Measurements from ENCODE around the gene DNM2.
A peak's percentile ranks its signal among the peaks of the same experiment; 100 is the strongest.

Gene DNM2

DNA sequence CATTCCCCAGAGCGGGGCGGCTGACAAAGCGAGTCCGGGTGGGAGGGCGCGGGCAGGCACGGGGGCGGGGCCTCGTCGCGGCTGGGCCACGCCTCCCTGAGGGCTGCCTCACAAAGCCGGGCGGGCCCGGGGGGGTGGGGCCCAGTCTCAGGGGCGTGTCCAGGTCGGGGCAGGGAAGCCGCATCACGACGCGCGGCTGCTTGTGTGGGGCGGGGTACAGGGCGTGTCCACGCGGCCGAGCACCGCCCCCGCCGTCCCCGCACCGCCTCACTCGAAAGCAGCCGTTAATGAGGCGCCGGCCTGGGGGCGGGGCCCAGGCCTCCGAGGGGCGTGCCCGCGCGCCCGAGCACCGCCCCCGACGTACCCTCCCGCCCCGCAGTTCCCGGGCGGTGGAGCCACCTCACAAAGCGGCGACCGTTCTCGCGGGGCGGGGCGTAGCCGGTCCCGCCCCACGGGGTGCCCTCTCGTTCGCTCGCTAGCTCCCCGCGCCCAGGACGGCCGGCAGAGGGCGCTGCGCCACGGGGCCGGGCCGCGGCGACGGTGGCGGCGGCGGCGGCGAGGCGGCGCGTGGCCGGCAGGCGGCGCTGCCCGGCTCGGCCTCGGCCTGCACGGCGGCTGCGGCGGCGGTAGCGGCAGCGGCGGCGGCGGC lies 153.2 kb downstream of the DNM2 start, which contains the start of gene CARM1 (continued):
- TF ChIP-seq GLI2 (tag by site-specific recombination; IDR thresholded peaks at IDR 0.05; ENCODE audit: borderline replicate concordance, low read depth) = no peak
- peak; percentile 94; the same call in 1 of the 2 replicates for TF ChIP-seq KLF8 (tag by site-specific recombination; IDR thresholded peaks at IDR 0.05)
- TF ChIP-seq, protein P1, sequence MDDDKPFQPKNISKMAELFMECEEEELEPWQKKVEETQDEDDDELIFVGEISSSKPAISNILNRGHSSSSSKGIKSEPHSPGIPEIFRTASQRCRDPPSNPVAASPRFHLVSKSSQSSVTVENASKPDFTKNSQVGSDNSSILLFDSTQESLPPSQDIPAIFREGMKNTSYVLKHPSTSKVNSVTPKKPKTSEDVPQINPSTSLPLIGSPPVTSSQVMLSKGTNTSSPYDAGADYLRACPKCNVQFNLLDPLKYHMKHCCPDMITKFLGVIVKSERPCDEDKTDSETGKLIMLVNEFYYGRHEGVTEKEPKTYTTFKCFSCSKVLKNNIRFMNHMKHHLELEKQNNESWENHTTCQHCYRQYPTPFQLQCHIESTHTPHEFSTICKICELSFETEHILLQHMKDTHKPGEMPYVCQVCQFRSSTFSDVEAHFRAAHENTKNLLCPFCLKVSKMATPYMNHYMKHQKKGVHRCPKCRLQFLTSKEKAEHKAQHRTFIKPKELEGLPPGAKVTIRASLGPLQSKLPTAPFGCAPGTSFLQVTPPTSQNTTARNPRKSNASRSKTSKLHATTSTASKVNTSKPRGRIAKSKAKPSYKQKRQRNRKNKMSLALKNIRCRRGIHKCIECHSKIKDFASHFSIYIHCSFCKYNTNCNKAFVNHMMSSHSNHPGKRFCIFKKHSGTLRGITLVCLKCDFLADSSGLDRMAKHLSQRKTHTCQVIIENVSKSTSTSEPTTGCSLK (tag by site-specific recombination; IDR thresholded peaks at IDR 0.05) = no peak
- TF ChIP-seq ZNF585B (tag by site-specific recombination; IDR thresholded peaks at IDR 0.05) = no peak
- no peak for TF ChIP-seq ZNF610 (tag by site-specific recombination; IDR thresholded peaks at IDR 0.05; ENCODE audit: borderline replicate concordance)
- TF ChIP-seq KLF9 (tag by site-specific recombination; IDR thresholded peaks at IDR 0.05; ENCODE audit: low read depth) = peak; percentile 96
- no peak for TF ChIP-seq ZNF202 (tag by site-specific recombination; IDR thresholded peaks at IDR 0.05; ENCODE audit: borderline replicate concordance)
- peak; percentile 90 for TF ChIP-seq SP3 (tag by site-specific recombination; IDR thresholded peaks at IDR 0.05)
- TF ChIP-seq YY2 (tag by site-specific recombination; IDR thresholded peaks at IDR 0.05) = no peak
- no peak for TF ChIP-seq HOXA7 (CRISPR knock-in tag; IDR thresholded peaks at IDR 0.05; ENCODE audit: borderline replicate concordance)
- no peak for TF ChIP-seq ZNF2 (tag by site-specific recombination; IDR thresholded peaks at IDR 0.05)
- TF ChIP-seq ZNF677 (tag by site-specific recombination; IDR thresholded peaks at IDR 0.05) = no peak
- no peak for TF ChIP-seq ZNF654 (tag by site-specific recombination; IDR thresholded peaks at IDR 0.05; ENCODE audit: low read depth)
- no peak for TF ChIP-seq WT1 (tag by site-specific recombination; IDR thresholded peaks at IDR 0.05)
- peak; percentile 67 for TF ChIP-seq SP2 (tag by site-specific recombination; IDR thresholded peaks at IDR 0.05)
- peak; percentile 86 for TF ChIP-seq ZNF660 (tag by site-specific recombination; IDR thresholded peaks at IDR 0.05)
- TF ChIP-seq, protein P2, sequence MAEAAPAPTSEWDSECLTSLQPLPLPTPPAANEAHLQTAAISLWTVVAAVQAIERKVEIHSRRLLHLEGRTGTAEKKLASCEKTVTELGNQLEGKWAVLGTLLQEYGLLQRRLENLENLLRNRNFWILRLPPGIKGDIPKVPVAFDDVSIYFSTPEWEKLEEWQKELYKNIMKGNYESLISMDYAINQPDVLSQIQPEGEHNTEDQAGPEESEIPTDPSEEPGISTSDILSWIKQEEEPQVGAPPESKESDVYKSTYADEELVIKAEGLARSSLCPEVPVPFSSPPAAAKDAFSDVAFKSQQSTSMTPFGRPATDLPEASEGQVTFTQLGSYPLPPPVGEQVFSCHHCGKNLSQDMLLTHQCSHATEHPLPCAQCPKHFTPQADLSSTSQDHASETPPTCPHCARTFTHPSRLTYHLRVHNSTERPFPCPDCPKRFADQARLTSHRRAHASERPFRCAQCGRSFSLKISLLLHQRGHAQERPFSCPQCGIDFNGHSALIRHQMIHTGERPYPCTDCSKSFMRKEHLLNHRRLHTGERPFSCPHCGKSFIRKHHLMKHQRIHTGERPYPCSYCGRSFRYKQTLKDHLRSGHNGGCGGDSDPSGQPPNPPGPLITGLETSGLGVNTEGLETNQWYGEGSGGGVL (tag by site-specific recombination; IDR thresholded peaks at IDR 0.05) = no peak
- TF ChIP-seq, protein P3, sequence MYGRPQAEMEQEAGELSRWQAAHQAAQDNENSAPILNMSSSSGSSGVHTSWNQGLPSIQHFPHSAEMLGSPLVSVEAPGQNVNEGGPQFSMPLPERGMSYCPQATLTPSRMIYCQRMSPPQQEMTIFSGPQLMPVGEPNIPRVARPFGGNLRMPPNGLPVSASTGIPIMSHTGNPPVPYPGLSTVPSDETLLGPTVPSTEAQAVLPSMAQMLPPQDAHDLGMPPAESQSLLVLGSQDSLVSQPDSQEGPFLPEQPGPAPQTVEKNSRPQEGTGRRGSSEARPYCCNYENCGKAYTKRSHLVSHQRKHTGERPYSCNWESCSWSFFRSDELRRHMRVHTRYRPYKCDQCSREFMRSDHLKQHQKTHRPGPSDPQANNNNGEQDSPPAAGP (tag by site-specific recombination; IDR thresholded peaks at IDR 0.05) = no peak
- no peak for TF ChIP-seq BCL11A (tag by site-specific recombination; IDR thresholded peaks at IDR 0.05; ENCODE audit: low read depth)

DNA sequence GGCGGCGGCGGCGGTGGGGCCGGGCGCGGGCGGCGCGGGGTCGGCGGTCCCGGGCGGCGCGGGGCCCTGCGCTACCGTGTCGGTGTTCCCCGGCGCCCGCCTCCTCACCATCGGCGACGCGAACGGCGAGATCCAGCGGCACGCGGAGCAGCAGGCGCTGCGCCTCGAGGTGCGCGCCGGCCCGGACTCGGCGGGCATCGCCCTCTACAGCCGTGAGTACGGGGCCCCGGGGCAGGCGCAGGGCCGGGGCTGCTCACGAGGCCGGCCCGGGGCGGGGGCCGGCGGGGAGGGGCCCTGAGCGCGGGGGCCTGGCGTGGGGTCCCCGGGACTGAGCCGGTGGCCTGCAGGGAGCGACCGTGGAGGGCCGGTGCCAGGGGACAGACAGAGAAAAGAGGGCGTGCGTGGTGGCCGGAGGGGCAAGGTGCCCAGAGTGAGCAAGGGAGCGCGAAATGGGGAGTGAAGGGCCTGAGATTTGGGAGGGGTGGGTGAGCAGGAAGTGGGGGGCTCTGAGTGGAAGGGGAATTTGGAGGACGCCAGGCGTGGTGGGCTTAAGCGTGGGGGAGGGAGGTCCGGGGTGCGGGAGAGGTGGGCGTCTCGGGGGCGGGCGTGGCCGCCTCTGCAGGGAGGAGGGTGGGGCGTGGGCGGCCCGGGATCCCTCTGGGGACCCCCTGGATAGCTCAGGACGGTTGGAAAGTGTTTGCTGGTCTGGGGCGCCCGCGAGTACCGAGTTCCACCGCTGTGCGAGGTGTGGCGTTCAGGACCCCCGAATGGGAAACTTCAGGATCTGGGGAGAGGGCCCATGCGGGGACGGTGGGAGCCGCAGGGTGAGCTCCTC lies 154.0 kb downstream of the DNM2 start:
- Histone ChIP-seq H3K36me3 (ENCODE audit: control insufficient read depth in 2 of 2, insufficient read depth in 1 of 2, low read length in 2 of 2) (peaks cover 13 to 15% of the 10 kb centered on the region in 2 experiments; a peak in 2 of 3 replicates), H3K4me3 (ENCODE audit: low read depth, low read length) (peak overlapping the region; percentile 88), H3K9me3 (ENCODE audit: control insufficient read depth, insufficient read depth, low read depth, low read length) (no peaks in the 10 kb centered on the region), H3K27ac (ENCODE audit: extremely low read depth, low read depth, low read length) (peak overlapping the region; percentile 94), H3K4me1 (ENCODE audit: control insufficient read depth, insufficient read depth, low read length) (no peaks in the 10 kb centered on the region)
- ChIA-PET CTCF (interaction anchor here (0.6 to 3.0 kb wide), 14 partner anchors 8 to 354 kb away, joined by 3 to 20 read pairs (median 4); partner anchors contain the start of gene DNM2), POLR2A (interaction anchor here (1.0 to 1.9 kb wide), 2 partner anchors 36 to 56 kb away, joined by 3 to 10 read pairs; partner anchors contain the start of gene TMED1)
- TF ChIP-seq, protein P4, sequence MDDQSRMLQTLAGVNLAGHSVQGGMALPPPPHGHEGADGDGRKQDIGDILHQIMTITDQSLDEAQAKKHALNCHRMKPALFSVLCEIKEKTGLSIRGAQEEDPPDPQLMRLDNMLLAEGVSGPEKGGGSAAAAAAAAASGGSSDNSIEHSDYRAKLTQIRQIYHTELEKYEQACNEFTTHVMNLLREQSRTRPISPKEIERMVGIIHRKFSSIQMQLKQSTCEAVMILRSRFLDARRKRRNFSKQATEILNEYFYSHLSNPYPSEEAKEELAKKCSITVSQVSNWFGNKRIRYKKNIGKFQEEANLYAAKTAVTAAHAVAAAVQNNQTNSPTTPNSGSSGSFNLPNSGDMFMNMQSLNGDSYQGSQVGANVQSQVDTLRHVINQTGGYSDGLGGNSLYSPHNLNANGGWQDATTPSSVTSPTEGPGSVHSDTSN (CRISPR knock-in tag; IDR thresholded peaks at IDR 0.05) = no peak
- TF ChIP-seq, protein P5, sequence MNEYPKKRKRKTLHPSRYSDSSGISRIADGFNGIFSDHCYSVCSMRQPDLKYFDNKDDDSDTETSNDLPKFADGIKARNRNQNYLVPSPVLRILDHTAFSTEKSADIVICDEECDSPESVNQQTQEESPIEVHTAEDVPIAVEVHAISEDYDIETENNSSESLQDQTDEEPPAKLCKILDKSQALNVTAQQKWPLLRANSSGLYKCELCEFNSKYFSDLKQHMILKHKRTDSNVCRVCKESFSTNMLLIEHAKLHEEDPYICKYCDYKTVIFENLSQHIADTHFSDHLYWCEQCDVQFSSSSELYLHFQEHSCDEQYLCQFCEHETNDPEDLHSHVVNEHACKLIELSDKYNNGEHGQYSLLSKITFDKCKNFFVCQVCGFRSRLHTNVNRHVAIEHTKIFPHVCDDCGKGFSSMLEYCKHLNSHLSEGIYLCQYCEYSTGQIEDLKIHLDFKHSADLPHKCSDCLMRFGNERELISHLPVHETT (tag by site-specific recombination; IDR thresholded peaks at IDR 0.05) = no peak
- TF ChIP-seq ZEB2 (tag by site-specific recombination; IDR thresholded peaks at IDR 0.05) (peak; percentile 53; the same call in 1 of the 2 replicates), ZNF558 (tag by site-specific recombination; IDR thresholded peaks at IDR 0.05) (no peak), ZNF510 (tag by site-specific recombination; IDR thresholded peaks at IDR 0.05; ENCODE audit: insufficient replicate concordance) (no peak)
